GM12878 (cell line): ENCODE measurements around the gene PARP8. TPM values are rescaled to one million over a fixed set of nuclear protein-coding genes. Genes with fewer than 3 reads are reported as not detected.
"Not testable (repeated sequence)": the region's sequence is repeated elsewhere in the genome, so short reads cannot be mapped to it uniquely, and the experiment has no call there.

Experiments
- ATAC-seq: fragments of 200-7000 bp; cut with Tn5 transposase; 3 replicates; pipeline ENCODE4 v1.9.1; 2020; ENCODE audit warnings: mild to moderate bottlenecking, moderate library complexity
- BruUV-seq: library from RNA; stranded (reverse); fragments of 400-500 nt; replicated peaks from 2 replicates; lab custom pipeline; 2021; lab: Mats Ljungman, UMichigan
- CTCF ChIA-PET: fragments of 300-600 bp; sonication (Branson Sonifier 250); formaldehyde crosslinking; extraction: SDS; loops from one replicate; lab custom pipeline; 2021; ENCODE audit warnings: inconsistent platforms; lab: Yijun Ruan, JAX
- POLR2A ChIA-PET: fragments of 350-600 bp; formaldehyde crosslinking; extraction: SDS; loops from one replicate; lab custom pipeline; 2021; ENCODE audit warnings: inconsistent platforms; lab: Charles Lee
- RAD21 ChIA-PET: fragments of 300-600 bp; sonication (Branson Sonifier 250); formaldehyde crosslinking; loops from one replicate; lab custom pipeline; 2023; ENCODE audit warnings: antibody characterized with exemption; ENCODE audit not compliant: unreplicated experiment; lab: Charles Lee
- SMC1A ChIA-PET: fragments of 300-600 bp; sonication (Branson Sonifier 250); formaldehyde crosslinking; loops from one replicate; lab custom pipeline; 2023; ENCODE audit not compliant: unreplicated experiment, uncharacterized antibody; lab: Charles Lee
- DNase-seq: peaks from one replicate; pipeline ENCODE4 v3.0.0-alpha.2; 2011; ENCODE audit warnings: low read depth, low spot score
- FAIRE-seq: peaks from 3 replicates; lab custom pipeline; 2011; peaks lifted over from hg19 to GRCh38; lab: Jason Lieb, UNC
- H2AFZ ChIP-seq: 2 replicates; pipeline ENCODE4 v1.6.0; 2011; ENCODE audit warnings: low read depth, low read length, control low read depth; ENCODE audit not compliant: control insufficient read depth
- H3K27ac ChIP-seq: 2 replicates; pipeline ENCODE4 v1.5.1; 2011; ENCODE audit warnings: control low read depth; ENCODE audit not compliant: control insufficient read depth, insufficient read depth
- H3K27me3 ChIP-seq, 2 experiments: replicated peaks in 1 of 2; 2 replicates each; pipeline versions ENCODE4 v1.6.0 to v1.6.1; 2011; ENCODE audit warnings: low read length in 1 of 2; ENCODE audit not compliant: control insufficient read depth in 2 of 2, insufficient read depth in 2 of 2
- H3K36me3 ChIP-seq, 2 experiments: 2 replicates each; pipeline ENCODE4 v1.5.1; 2011; ENCODE audit warnings: low read length in 1 of 2; ENCODE audit not compliant: control insufficient read depth in 2 of 2, insufficient read depth in 2 of 2
- H3K4me1 ChIP-seq: 2 replicates; pipeline ENCODE4 v1.6.1; 2011; ENCODE audit warnings: mild to moderate bottlenecking, low read length, moderate library complexity, mixed read lengths; ENCODE audit not compliant: control insufficient read depth, insufficient read depth
- H3K4me2 ChIP-seq: 2 replicates; pipeline ENCODE4 v1.6.0; 2011; ENCODE audit warnings: control low read depth; ENCODE audit not compliant: control insufficient read depth, insufficient read depth
- H3K4me3 ChIP-seq: fragments of 200-600 bp; sonication (generic); 2 replicates; pipeline ENCODE4 v1.5.1; 2016
- H3K79me2 ChIP-seq: 2 replicates; pipeline ENCODE4 v1.6.0; 2011; ENCODE audit warnings: low read length; ENCODE audit not compliant: control insufficient read depth, insufficient read depth
- H3K9ac ChIP-seq: 2 replicates; pipeline ENCODE4 v1.8.0; 2011; ENCODE audit warnings: low read length, control low read depth, mixed read lengths; ENCODE audit not compliant: control insufficient read depth, insufficient read depth
- H3K9me3 ChIP-seq: replicated peaks from 3 replicates; pipeline ENCODE4 v1.5.1; 2011; ENCODE audit warnings: mild to moderate bottlenecking, low read length; ENCODE audit not compliant: control insufficient read depth, insufficient read depth
- H4K20me1 ChIP-seq: 2 replicates; pipeline ENCODE4 v1.6.0; 2011; ENCODE audit not compliant: control insufficient read depth, insufficient read depth
- NR2C2 ChIP-seq: IDR thresholded peaks from 2 replicates; pipeline ENCODE4 v1.6.1; 2011; ENCODE audit warnings: borderline replicate concordance, low read depth; ENCODE audit not compliant: control insufficient read depth, insufficient read length
- RELB ChIP-seq: fragments of 450-650 bp; IDR thresholded peaks from 2 replicates; pipeline ENCODE4 v1.6.1; 2017; ENCODE audit warnings: low read depth, mild to moderate bottlenecking, moderate library complexity
- ZNF207 ChIP-seq: fragments of 450-650 bp; IDR thresholded peaks from 2 replicates; pipeline ENCODE4 v1.6.1; 2014; ENCODE audit warnings: antibody characterized with exemption, mild to moderate bottlenecking, borderline replicate concordance
- ZNF24 ChIP-seq: fragments of 450-650 bp; IDR thresholded peaks from 2 replicates; pipeline ENCODE4 v1.6.1; 2017; ENCODE audit warnings: antibody characterized with exemption, mild to moderate bottlenecking
- whole genome bisulfite sequencing: methylation state at CpG from one replicate; pipeline ENCODE4 v1.1.6; 2016; ENCODE audit warnings: low lambda C conversion rate; ENCODE audit not compliant: insufficient replicate concordance, insufficient coverage; ENCODE audit errors: missing lambda C conversion rate; 5-methylcytosine and 5-hydroxymethylcytosine counted together
- in situ Hi-C: fragments of 300-500 bp; cut with MboI; formaldehyde crosslinking; loops from 9 replicates; pipeline ENCODE4 v1.14.3; 2018; ENCODE audit warnings: mixed read lengths
- intact Hi-C: fragments of 100-400 bp; cut with micrococcal nuclease; formaldehyde crosslinking; loops from one replicate; pipeline ENCODE4 v1.14.2; 2022; ENCODE audit not compliant: unreplicated experiment
- polyA plus RNA-seq, 11 experiments: library from polyadenylated mRNA; depleted of rRNA in 4 of 11; unstranded in 6 of 11; stranded (reverse) in 5 of 11; fragments of >200 nt; fragmentation: Nextera tagmentation in 4 of 11; fragmentation: Illumina TruSeq in 1 of 11; extraction: Ambion mirVana in 4 of 11; extraction: Trizol in 1 of 11; gene quantifications; 1 replicate in 1 of 11; 2 replicates in 10 of 11; pipeline versions ENCODE4 v1.2.1 to v1.2.3, GENCODE V29; 2011 to 2016; ENCODE audit warnings: inconsistent platforms in 2 of 11, missing spikeins in 2 of 11, low read depth in 1 of 11
- total RNA-seq, 4 experiments: library from RNA; depleted of rRNA in 3 of 4; stranded (reverse); fragments of >200 nt in 3 of 4; fragmentation: Illumina TruSeq in 1 of 4; extraction: Trizol in 1 of 4; gene quantifications; 2 replicates each; pipeline versions ENCODE4 v1.2.1 to v1.2.3, GENCODE V29; 2013 to 2021

Gene PARP8
- total and polyA plus RNA-seq, 10 of the 15 experiments (the other 5 are each of a cell fraction or from before 2014, with no cell fraction given): 9.1 to 65.2 (median 20.6) TPM

GRCh38 chr5:50672663-50673062, 6.2 kb downstream of the PARP8 start (continued):
- TF ChIP-seq RELB: peak; percentile 19; the same call in 1 of the 2 replicates
- no peak for TF ChIP-seq NR2C2
- TF ChIP-seq ZNF207: no peak
- TF ChIP-seq ZNF24: peak; percentile 69; the same call in 1 of the 2 replicates

- FAIRE-seq, DNase-seq, H3K27me3 ChIP-seq, in situ Hi-C loops, intact Hi-C loops, H4K20me1 ChIP-seq, BruUV-seq, H3K9me3 ChIP-seq, H3K36me3 ChIP-seq, H3K27ac ChIP-seq, H3K9ac ChIP-seq, H3K4me1 ChIP-seq, ATAC-seq, H3K4me2 ChIP-seq, H2AFZ ChIP-seq: not testable (repeated sequence)
- Histone ChIP-seq H3K4me3 (0 out of 2 replicates have a peak overlapping the region, but pooled peaks have one; percentile 20), H3K79me2 (peaks cover 73% of the 10 kb centered on the region)
- POLR2A ChIA-PET: interaction anchor here (1.4 kb wide), 1 partner anchor 19 kb away, joined by 3 read pairs; no protein-coding TSS in a partner anchor
- SMC1A ChIA-PET: interaction anchor here (0.6 to 1.8 kb wide), 13 partner anchors 11 to 75 kb away, joined by 3 to 6 read pairs (median 4); no protein-coding TSS in a partner anchor
- WGBS: 99% methylated on average over 3 of the region's 3 CpGs
- CTCF ChIA-PET: interaction anchor here (0.9 to 2.0 kb wide), 4 partner anchors 59 to 160 kb away, joined by 3 to 5 read pairs (median 3); no protein-coding TSS in a partner anchor
- RAD21 ChIA-PET: interaction anchor here (1.0 to 2.2 kb wide), 4 partner anchors 12 to 78 kb away, joined by 3 to 8 read pairs (median 4); no protein-coding TSS in a partner anchor
Measured at GRCh38 chr5:50673444-50673843, 7.0 kb downstream of the PARP8 start.
